GM12874 (cell line): ENCODE results near the gene RELL1.

Experiments
- CTCF ChIP-seq: IDR thresholded peaks from 2 replicates; pipeline ENCODE4 v1.5.1; 2011; ENCODE audit warnings: low read depth, mild to moderate bottlenecking, control low read depth, low read length, moderate library complexity; ENCODE audit not compliant: insufficient read depth

The RELL1 gene

GRCh38 chr4:37684154-37684553, 2.0 kb downstream of the RELL1 start:
- no peak for TF ChIP-seq CTCF

GRCh38 chr4:37682701-37683401, 3.3 kb downstream of the RELL1 start:
- TF ChIP-seq CTCF = no peak

- no peak for TF ChIP-seq CTCF
These were observed 6.1 kb downstream of the RELL1 start for GRCh38 chr4:37680089-37680488.

- no peak for TF ChIP-seq CTCF
These were observed 6.9 kb downstream of the RELL1 start for GRCh38 chr4:37679301-37679700.

- no peak for TF ChIP-seq CTCF
These were observed 7.6 kb downstream of the RELL1 start for GRCh38 chr4:37678624-37679023.

GRCh38 chr4:37675587-37676290, 10.4 kb downstream of the RELL1 start:
- TF ChIP-seq CTCF = no peak

GRCh38 chr4:37674439-37674838, 11.7 kb downstream of the RELL1 start:
- no peak for TF ChIP-seq CTCF
